ENCODE results near the gene KIRREL1.

KIRREL1 gene

DNA sequence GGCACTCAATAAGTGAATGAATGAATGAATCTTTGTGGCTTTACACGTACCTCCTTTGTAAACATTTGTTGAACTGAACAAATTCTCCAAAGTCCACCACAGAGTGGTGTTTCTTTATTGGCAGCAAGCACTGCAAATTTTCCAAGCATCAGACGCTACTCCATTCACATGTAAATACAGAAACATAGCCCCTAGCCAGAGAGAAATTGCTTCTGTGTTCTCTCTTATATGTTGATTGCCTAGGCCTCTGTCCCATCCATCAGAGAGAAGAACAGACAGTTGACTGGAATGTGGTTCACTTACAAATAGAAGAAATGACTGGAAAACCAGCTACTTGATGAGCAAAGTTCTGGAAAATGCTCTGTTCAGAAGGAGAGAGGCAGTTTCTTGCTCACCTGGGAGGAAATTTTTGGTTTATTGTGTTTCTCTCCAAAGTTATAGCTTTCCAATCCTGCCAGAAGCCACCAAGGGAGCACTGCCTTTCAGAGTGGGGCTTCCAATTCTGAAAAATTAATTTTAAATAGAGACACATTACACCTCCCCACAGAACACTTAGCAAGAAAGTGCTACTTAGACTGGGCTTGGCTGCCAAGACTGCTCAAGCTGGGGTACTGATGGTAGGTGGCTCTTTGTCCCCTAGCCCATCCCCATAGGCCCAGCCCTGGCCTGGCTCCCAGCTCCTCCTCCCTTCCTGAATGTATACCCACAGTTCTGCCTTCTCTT lies 18.1 kb upstream of the KIRREL1 start:
- DNase-seq (ENCODE audit: low read depth): no peak

DNA sequence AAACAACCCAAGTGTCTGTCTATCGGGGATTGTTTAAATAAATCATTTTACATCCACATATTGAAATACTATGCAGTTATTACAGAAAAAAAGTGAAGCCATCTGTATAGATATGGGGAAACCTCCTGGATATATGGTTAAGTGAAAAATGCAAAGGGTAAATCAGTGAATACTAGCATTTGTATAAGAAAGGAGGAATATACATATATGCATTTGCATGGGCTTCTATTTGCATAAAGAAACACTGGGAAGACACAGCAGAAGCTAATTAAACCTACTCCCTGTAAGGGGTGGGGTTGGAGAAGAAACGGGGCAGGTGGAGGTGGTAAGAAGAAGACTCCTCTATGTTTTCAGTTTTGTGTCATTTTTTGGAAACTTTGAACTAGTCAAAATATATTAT lies 16.6 kb upstream of the KIRREL1 start:
- DNase-seq (ENCODE audit: low read depth): no peak

DNA sequence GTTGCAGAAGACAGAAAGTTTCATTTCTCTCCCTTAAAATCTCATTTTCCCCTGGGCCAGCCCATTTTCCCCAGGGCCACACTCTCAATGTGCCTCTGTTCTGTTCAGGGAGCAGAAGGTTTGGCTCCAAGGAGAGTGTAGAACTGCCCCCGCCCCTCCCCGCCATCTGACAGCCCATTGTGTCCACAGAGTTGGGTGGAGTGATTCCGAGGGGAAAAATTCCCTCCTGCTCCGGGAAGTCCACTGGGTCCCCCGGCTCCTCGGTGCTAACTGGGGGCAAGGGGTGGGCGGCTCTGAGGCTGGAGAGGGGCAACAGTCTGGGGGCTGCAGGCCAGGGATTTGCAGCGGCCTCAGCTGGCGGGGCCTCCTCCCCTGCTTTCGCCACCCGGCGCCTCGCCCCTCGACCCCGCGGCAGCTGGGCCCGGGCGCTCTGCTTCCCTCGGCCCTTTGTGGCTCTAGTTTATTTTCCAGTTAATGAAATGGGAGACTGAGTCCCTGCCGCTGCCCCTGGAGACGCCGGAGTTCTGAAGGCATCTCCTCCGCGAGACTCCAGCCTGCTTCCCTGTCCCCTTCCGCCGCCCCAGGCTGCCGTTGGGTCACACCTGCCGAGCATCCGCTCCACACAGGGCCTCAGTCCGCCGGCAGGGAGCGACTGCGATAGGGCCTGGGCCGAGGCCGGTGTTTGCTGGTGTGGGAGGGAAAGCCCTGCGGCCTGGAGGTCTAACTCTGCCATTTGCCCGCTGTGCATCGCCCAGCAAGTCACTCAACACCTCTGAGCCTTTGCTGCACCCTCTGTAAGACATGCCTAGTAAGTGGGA lies 14.7 kb upstream of the KIRREL1 start:
- DNase-seq (ENCODE audit: low read depth): no peak

DNA sequence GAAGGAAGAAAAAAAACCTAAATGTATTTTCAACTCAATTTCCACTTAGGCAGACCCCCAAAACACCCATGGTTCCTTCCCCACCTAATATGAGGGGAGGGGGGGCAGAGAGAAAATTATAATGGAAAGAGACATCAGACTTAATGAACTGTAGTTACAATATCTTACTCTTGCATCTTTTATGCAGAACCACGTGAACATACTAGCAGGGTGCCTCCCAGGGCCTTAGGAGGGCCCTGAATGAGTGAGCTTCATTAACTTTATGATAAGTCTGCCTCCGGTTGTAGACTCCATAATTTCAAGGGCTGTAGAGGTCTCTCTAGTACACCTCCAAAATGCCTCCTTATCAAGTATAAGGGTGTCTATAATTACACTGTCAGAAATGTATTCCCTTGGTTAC lies 11.3 kb upstream of the KIRREL1 start:
- DNase-seq (ENCODE audit: low read depth): no peak

DNA sequence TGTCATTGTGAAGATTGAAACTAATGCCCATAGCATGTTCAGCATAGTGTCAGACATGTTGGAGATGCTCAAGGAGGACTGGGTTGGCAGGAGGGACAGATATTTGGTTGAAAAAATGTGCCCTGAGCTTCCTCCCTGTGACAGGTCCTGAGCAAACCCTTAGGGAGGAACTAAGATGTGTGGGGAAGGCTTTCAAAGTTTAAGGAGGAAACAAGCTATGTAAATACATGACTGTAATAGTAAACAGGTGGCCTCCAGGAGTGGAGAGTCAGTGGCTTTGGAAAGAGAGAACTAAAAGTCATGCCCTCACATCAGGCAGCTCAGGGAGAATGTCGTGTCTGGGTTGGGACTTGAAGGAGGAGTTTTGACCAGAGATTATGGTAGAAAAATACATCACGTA lies 9.7 kb upstream of the KIRREL1 start:
- DNase-seq (ENCODE audit: low read depth): no peak

DNA sequence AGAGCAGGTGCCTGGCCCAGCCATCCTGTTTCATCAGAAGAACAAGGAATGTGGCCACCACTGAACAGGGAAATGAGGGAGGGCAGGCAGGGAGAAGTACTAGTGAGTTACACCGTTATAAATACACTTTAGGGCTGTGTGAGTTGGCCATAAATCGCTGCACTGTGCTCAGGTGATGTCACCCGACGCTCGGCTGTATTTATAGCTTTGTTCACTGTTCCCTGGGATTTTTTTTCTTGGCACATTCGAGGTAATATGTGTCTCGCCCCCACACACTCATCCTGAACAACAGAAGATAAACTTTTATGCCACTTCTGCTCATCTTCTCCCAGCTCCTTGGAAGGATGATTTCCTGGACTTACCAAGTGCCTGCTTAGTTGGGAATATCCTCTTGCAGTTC lies 9.0 kb upstream of the KIRREL1 start:
- DNase-seq (ENCODE audit: low read depth): no peak

GRCh38 chr1:157985473-157985872 lies 8.0 kb upstream of the KIRREL1 start:
- no peak for DNase-seq (ENCODE audit: low read depth)

- no peak for DNase-seq (ENCODE audit: low read depth)
Observed at GRCh38 chr1:157988002-157988401, 5.4 kb upstream of the KIRREL1 start.

GRCh38 chr1:157992031-157992832 lies 1.2 kb upstream of the KIRREL1 start:
- no peak for DNase-seq (ENCODE audit: low read depth)

DNA sequence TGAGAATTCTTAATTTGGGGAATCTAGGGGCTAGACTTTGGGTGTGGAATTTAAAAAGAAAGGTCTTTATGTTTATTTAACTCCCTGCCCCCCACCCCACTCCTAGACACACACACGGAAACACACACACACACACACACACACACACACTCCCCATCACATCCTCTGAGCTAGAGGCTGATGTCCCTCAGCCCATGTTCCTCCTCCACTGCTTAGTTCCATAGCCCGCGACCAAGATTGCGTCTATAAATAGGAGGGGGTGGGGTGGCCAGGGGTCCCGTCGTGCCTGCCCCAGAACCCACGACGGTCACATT lies 655 bp upstream of the KIRREL1 start:
- DNase-seq (ENCODE audit: low read depth): no peak

DNA sequence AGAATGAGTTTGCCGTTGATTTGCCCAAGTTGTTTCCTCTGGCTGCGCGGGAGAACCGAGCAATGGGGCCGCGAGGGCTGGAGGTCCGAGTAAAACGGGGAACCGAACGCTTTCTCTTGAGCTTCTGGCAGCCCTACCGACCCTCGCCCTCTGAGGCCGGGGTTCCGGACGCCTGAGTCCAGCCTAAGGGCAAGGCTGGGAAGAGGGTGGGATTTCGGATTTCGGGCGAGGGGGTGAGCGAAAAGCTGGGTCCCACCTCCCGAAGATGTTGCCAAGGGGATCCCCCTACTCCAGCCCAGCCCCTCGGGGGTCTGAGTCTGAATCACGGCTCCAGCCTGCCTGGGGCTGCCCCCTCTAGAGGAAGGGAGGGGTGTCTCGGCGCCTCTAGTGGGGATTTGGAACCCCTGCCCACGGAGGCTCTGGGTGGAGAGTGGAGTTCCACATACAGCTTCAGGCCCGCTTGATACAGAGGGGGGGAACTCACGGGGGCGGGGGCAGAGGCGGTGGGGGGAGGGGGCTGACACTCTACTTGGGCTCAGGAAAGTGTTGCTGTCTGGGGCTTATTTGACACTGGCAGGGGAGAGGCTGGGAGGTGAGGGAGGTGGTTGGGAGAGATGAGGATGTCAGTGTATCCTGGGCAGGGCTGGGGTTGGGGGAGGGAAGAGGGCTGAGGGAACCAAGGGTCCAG lies 617 bp downstream of the KIRREL1 start:
- no peak for DNase-seq (ENCODE audit: low read depth)

- no peak for DNase-seq (ENCODE audit: low read depth)
Observed at GRCh38 chr1:157994704-157995582, 1.5 kb downstream of the KIRREL1 start.

GRCh38 chr1:157995583-157996169 lies 2.2 kb downstream of the KIRREL1 start:
- DNase-seq (ENCODE audit: low read depth): no peak

DNA sequence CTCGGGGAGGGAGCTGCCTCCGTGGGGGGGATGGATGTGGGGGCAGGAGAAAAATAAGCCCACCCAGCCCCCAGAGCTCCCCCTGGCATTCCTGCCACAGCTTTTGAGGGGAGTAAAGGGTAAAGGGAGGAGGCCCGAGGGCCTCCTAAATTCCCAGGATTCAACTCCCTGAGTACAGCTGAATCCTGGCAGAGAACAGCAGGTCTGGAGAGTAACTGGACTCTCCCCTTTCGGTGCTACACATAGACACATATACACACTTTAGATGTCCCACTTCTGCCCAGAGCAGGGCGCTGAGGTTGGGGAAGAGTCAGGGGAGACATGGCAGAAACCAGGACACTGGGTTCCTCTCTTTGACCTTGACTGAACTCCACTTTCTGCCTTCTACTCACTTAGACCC lies 3.0 kb downstream of the KIRREL1 start:
- DNase-seq (ENCODE audit: low read depth): no peak

DNA sequence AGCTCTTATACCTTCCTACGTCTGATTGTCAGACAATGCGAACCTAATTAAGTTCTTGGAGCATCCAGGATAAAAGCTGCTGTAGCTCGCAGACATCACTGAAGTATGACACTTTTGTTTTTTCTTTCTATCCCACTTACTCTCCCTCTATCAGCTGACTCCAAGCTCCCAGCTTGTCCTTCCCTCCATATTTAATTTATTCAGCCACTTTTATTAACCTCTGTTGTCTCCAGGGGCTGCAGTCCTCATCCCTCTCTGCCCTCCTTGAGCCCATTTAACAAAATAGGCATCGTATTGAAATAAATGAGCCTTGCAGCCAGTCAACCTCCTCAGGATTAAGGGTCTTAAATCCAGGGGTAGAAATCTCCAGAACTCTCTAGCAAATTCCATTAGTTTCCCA lies 7.1 kb downstream of the KIRREL1 start:
- DNase-seq (ENCODE audit: low read depth): no peak

DNA sequence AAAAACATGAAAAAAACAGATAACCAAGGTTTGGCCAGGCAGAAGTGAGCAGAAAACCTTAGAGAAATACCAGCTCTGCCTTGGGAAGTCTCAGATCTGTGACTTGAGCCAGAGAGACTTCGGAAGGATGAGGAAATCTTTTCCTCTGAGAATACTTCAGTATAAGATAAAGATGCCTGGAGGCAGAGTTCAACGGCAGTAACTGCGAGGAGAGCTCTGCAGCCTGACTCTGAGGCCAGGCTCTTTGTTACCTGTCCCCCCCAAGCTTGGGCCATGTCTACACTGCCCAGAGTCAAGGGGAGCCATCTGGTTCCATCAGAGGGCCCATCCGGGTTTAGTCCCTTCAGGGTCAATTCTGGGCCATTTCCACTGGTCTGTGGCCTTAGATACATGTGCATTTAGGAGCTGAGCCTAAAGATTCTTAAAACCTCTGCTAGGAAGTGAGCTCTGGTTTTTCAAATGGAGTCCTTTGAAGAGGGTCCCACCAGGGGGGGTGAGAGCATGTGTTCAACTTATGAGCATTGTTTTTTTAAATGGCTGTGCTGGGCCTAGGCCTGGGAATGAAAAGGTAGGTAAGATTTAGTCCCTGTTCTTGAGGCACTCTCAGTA lies 8.7 kb downstream of the KIRREL1 start:
- DNase-seq (ENCODE audit: low read depth): no peak

DNA sequence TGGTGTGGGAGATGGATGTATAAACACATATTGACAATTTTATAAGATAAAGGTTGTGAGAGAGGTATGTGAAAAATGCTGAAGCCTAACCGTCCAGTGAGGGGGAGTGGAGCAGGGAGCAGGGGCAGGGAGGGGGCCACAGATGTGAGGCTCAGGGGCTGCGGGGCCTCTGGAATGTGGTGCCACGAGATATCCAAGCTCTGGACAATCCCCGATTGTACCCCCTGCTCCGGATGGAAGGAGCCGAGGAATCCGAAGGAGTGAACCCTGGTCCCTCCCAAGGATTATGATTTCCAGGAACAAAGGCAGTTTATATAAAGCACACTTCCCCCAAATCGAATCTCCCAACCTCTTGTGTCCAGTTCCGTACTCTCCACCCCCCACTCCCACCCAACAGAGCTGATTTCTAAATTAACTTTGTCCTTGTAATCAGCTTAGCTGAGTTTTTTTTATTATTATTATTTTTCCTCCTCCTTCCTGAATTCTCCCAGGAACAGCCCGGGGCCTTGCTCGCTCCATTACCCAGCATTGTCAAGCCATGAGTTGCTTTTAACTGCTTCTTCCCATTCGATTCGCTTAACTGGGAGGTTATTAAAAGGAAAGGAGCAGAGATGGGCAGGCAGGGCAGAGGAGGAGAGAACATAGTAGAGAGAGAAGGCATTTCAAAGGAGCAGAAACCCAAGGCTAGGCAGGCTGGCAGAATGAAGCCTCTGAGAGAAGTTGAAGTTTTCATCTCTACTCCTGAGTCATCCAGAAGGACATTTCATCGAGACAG lies 9.4 kb downstream of the KIRREL1 start:
- DNase-seq (ENCODE audit: low read depth): no peak

DNA sequence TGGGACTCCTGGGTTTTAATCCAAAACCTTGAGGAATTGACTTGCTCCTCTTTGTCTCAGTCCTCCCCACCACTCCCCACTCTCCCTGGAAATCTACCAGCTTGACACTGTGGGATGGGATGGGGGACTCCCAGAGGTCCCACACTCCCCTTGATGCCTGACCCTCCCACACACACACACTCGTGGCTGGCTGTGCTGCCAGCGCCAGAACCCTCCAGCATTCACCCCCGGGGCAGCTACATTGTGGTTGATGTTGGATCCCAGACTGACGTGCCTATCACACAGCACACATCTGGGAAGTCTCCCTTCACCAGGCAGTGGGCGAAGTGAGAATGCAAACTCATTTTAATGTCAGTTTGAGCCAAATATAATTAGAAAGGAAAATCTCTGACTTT lies 10.0 kb downstream of the KIRREL1 start:
- DNase-seq (ENCODE audit: low read depth): no peak

GRCh38 chr1:158005224-158005623 lies 11.8 kb downstream of the KIRREL1 start:
- no peak for DNase-seq (ENCODE audit: low read depth)

DNA sequence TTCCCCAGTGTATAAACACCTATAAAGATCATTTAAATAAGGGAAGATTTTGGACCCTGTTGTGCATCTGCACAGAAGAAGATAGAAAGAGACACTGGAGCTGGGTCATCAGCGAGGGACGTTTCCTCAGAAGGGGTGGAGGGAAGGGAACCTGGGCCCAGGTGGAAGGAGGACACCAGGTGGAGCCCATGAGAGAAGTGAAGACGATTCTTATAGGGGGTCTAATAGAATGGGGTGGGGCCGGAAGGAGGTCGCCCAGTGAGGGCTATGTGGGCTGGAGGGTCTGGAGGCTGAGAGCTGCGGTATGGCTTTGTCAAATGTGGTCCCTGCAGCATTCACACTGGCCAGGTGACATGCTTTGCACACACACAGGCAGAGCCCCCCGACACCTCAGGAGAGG lies 13.7 kb downstream of the KIRREL1 start:
- DNase-seq (ENCODE audit: low read depth): no peak
